HFFc6 (cell line): ENCODE measurements around the gene EIF4B. TPM values are rescaled to one million over a fixed set of nuclear protein-coding genes. Genes with fewer than 3 reads are reported as not detected.
A peak's percentile ranks its signal among the peaks of the same experiment; 100 is the strongest.

ENCODE experiments used
- DNase-seq: peaks from one replicate; pipeline ENCODE4 v3.0.0-alpha.2; 2018
- H3K27ac Mint-ChIP-seq: 2 replicates; pipeline ENCODE4 v1.8.0; 2020; ENCODE audit warnings: mild to moderate bottlenecking, mixed read lengths
- H3K27me3 Mint-ChIP-seq: 2 replicates; pipeline ENCODE4 v1.8.0; 2021; ENCODE audit warnings: mild to moderate bottlenecking, moderate library complexity, mixed read lengths; ENCODE audit not compliant: insufficient read depth
- H3K36me3 Mint-ChIP-seq: 2 replicates; pipeline ENCODE4 v1.8.0; 2021; ENCODE audit warnings: low read depth, mixed read lengths
- H3K4me1 Mint-ChIP-seq: 2 replicates; pipeline ENCODE4 v1.8.0; 2020; ENCODE audit warnings: low read depth, mixed read lengths
- H3K4me3 Mint-ChIP-seq: 2 replicates; pipeline ENCODE4 v1.8.0; 2020; ENCODE audit warnings: mild to moderate bottlenecking, moderate library complexity, mixed read lengths
- H3K9me3 Mint-ChIP-seq: 2 replicates; pipeline ENCODE4 v1.8.0; 2020; ENCODE audit warnings: mild to moderate bottlenecking, mixed read lengths
- CTCF ChIP-seq: fragments of 200-600 bp; sonication (generic); IDR thresholded peaks from 2 replicates; pipeline ENCODE4 v1.5.0; 2021; ENCODE audit warnings: antibody characterized with exemption, mild to moderate bottlenecking
- total RNA-seq, 6 experiments: library from RNA; stranded (reverse); fragmentation: NEBNext Ultra II Directional; extraction: Animal tissue kit (Norgen Biotek cat#: 25700); gene quantifications; 2 replicates in 1 of 6; 3 replicates in 5 of 6; pipeline ENCODE4 v1.2.3, GENCODE V29; 2021

EIF4B gene
- total RNA-seq, 6 experiments from 2014 or later: 376 to 437 (median 392) TPM

GRCh38 chr12:52977170-52977569 lies 29.1 kb upstream of the EIF4B start:
- Mint-ChIP-seq H3K4me1 (peaks cover 77% of the 10 kb centered on the region), H3K27me3 (peaks cover 1% of the 10 kb centered on the region; the same call in 1 of the 2 replicates), H3K36me3 (no peaks in the 10 kb centered on the region), H3K27ac (peak overlapping the region; percentile 84), H3K9me3 (no peaks in the 10 kb centered on the region), H3K4me3 (peak overlapping the region; percentile 44)
- no peak for DNase-seq
- TF ChIP-seq CTCF: no peak

GRCh38 chr12:52980096-52980649 lies 26.1 kb upstream of the EIF4B start:
- no peak overlapping the region for H3K4me3 Mint-ChIP-seq
- no peaks in the 10 kb centered on the region for H3K9me3 Mint-ChIP-seq
- TF ChIP-seq CTCF: no peak
- no peaks in the 10 kb centered on the region for H3K36me3 Mint-ChIP-seq
- 0 out of 2 replicates have a peak overlapping the region, but pooled peaks have one; percentile 1 for H3K27ac Mint-ChIP-seq
- DNase-seq: no peak
- H3K4me1 Mint-ChIP-seq: peaks cover 57% of the 10 kb centered on the region
- H3K27me3 Mint-ChIP-seq: peaks cover 5% of the 10 kb centered on the region; the same call in 1 of the 2 replicates

DNA sequence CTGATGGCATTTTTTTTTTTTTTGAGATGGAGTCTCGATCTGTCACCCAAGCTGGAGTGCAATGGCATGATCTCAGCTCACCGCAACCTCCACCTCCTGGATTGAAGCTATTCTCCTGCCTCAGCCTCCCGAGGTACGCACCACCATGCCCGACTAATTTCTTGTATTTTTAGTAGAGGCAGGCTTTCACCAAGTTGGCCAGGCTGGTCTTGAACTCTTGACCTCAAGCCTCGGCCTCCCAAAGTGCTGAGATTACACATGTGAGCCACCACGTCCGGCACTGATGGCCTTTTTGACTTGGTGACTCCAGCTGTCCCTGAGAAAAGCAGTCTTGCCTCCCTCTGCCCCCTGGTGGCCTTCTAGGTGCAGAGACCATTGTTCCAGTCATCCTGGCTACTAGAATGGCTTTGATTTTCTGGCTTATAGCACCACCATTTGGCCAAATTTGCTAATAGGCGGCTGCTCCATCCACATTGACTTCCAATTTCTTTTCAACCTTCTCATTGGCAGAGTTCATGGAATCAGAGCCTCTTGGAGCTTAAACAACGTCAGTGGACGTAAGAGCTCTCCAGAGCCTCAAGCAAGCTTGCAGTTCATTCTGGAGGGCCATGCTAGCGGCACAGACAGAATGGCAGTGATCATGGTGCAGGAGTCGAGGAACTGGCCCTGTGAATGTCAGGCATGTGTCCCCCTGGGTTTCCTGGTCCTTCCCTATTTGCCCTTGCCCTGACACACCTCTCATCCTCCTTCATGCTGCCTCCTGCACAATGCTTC lies 25.4 kb upstream of the EIF4B start:
- Mint-ChIP-seq H3K27me3 (peaks cover 5% of the 10 kb centered on the region; the same call in 1 of the 2 replicates), H3K27ac (no peak overlapping the region), H3K9me3 (no peaks in the 10 kb centered on the region), H3K4me3 (no peak overlapping the region), H3K36me3 (no peaks in the 10 kb centered on the region), H3K4me1 (peaks cover 50% of the 10 kb centered on the region)
- peak; percentile 99 for TF ChIP-seq CTCF
- peak; percentile 89 for DNase-seq

DNA sequence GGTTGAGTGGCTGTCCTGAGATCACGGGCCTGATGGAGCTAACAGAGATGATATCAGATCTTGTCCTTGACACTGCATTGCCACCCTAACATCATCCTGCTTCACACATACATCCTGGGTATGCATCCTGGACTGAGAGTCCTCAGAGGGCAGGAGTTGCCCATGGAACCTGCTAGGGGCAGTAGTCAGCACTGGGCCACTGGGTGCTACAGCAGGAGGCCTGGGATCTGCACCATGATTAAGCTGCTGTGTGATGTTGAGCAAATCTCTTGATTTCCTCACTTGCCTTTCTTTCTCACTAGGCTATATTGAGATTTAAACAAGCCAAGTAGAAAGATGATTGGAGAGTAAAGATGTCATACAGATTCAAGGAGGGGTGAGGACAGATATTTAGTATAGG lies 22.1 kb upstream of the EIF4B start:
- H3K27ac Mint-ChIP-seq: no peak overlapping the region
- H3K36me3 Mint-ChIP-seq: no peaks in the 10 kb centered on the region
- DNase-seq: no peak
- no peaks in the 10 kb centered on the region for H3K9me3 Mint-ChIP-seq
- peak; percentile 25; the same call in 1 of the 2 replicates for TF ChIP-seq CTCF
- 0 out of 2 replicates have a peak, but pooled peaks cover 8% of the 10 kb centered on the region for H3K27me3 Mint-ChIP-seq
- H3K4me3 Mint-ChIP-seq: no peak overlapping the region
- peaks cover 17% of the 10 kb centered on the region for H3K4me1 Mint-ChIP-seq

GRCh38 chr12:52988898-52989297 lies 17.4 kb upstream of the EIF4B start:
- Mint-ChIP-seq H3K27me3 (peaks cover 10% of the 10 kb centered on the region; the same call in 1 of the 2 replicates), H3K4me3 (no peak overlapping the region), H3K27ac (no peak overlapping the region), H3K4me1 (peaks cover 22% of the 10 kb centered on the region), H3K9me3 (no peaks in the 10 kb centered on the region), H3K36me3 (no peaks in the 10 kb centered on the region)
- TF ChIP-seq CTCF: no peak
- no peak for DNase-seq
